ENCODE results near the gene DOCK8. TPM values are rescaled to one million over a fixed set of nuclear protein-coding genes. Genes with fewer than 3 reads are reported as not detected.
"Not testable (repeated sequence)": the region's sequence is repeated elsewhere in the genome, so short reads cannot be mapped to it uniquely, and the experiment has no call there.

DOCK8 gene
- total and polyA plus RNA-seq, 2 donors from 2014 or later = 5.0 to 46.5 TPM

GRCh38 chr9:224582-225520 is 10.2 kb downstream of the DOCK8 start:
- Histone ChIP-seq H3K9me3 (ENCODE audit: control insufficient read depth in 2 of 3, insufficient read depth in 1 of 3, low read length in 3 of 3) (peaks cover 0 to 4% (median 0%) of the 10 kb centered on the region in 3 donors), H3K27ac (ENCODE audit: low read depth in 2 of 2, low read length in 2 of 2) (no peak overlapping the region), H3K4me3 (ENCODE audit: low read length in 3 of 3) (no peak overlapping the region), H3K36me3 (ENCODE audit: control insufficient read depth in 2 of 3, insufficient read depth in 3 of 3, low read length in 3 of 3) (no peaks in the 10 kb centered on the region), H3K4me1 (ENCODE audit: control insufficient read depth in 2 of 3, insufficient read depth in 2 of 3, low read depth in 1 of 3, low read length in 3 of 3) (peaks cover 0 to 6% (median 6%) of the 10 kb centered on the region in 3 donors), H3K27me3 (ENCODE audit: control insufficient read depth, insufficient read depth, low read length) (no peaks in the 10 kb centered on the region), H3K9ac (ENCODE audit: low read length in 3 of 3) (no peak overlapping the region)
- intact Hi-C loops (cut with DNase I) = no loop called here
- FAIRE-seq (no peak), DNase-seq (no peak)
- no peak for TF ChIP-seq CTCF (IDR thresholded peaks at IDR 0.05; ENCODE audit: borderline replicate concordance, extremely low read depth, insufficient read depth)

- H3K27me3 ChIP-seq (ENCODE audit: control insufficient read depth, insufficient read depth, low read length) = no peaks in the 10 kb centered on the region
- no peak overlapping the region for H3K4me3 ChIP-seq (ENCODE audit: low read length in 3 of 3)
- H3K9ac ChIP-seq (ENCODE audit: low read length in 3 of 3) = no peak overlapping the region
- intact Hi-C loops (cut with DNase I) = no loop called here
- no peak for DNase-seq
- FAIRE-seq = no peak
- H3K27ac ChIP-seq (ENCODE audit: low read depth in 2 of 2, low read length in 2 of 2) = no peak overlapping the region
- no peak for TF ChIP-seq CTCF (IDR thresholded peaks at IDR 0.05; ENCODE audit: borderline replicate concordance, extremely low read depth, insufficient read depth)
- H3K9me3 ChIP-seq (ENCODE audit: control insufficient read depth in 2 of 3, insufficient read depth in 1 of 3, low read length in 3 of 3) = peaks cover 0 to 4% (median 0%) of the 10 kb centered on the region in 3 donors
- H3K36me3 ChIP-seq (ENCODE audit: control insufficient read depth in 2 of 3, insufficient read depth in 3 of 3, low read length in 3 of 3) = no peaks in the 10 kb centered on the region
- H3K4me1 ChIP-seq (ENCODE audit: control insufficient read depth in 2 of 3, insufficient read depth in 2 of 3, low read depth in 1 of 3, low read length in 3 of 3) = peaks cover 0 to 4% (median 3%) of the 10 kb centered on the region in 3 donors
Measured at GRCh38 chr9:227860-228259, 13.2 kb downstream of the DOCK8 start.

DNA sequence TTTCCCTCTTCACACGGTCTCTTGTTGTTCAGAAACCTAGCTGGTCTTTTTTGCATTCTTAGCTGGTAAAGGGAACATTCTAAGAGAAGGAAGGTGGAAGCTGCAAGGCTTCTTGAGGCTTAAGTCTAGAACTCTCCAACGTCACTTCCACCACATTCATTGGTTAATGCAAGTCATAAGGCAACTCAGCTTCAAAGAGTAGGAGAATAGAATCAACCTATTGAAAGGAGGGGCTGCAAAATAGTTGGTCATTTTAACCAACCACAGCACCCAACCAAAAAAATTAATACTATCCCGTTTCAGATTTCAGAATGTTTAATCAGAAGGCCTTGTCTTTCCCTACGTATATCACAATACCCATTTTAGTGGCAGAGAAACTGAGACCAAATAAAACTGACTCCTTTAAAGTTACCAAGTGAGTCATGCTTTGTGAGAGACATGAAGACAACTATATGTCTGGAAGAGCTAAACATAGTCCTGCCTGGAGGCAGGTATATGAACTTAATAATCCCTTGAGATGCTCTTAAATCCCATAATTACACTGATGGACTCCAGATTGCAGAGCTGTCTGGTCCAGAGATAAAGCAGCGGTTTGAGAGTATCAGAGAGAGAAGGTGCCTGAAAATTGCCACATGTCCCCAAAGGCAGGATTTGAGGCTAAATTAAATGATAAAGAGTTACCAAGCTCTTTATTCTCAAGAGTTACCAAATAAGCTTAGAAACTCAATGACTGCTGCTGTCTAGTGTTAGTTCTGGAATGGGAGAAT is 14.4 kb downstream of the DOCK8 start:
- no peaks in the 10 kb centered on the region for H3K36me3 ChIP-seq (ENCODE audit: control insufficient read depth in 2 of 3, insufficient read depth in 3 of 3, low read length in 3 of 3)
- no peak for TF ChIP-seq CTCF (IDR thresholded peaks at IDR 0.05; ENCODE audit: borderline replicate concordance, extremely low read depth, insufficient read depth)
- DNase-seq (no peak), FAIRE-seq (no peak)
- H3K27me3 ChIP-seq (ENCODE audit: control insufficient read depth, insufficient read depth, low read length) = no peaks in the 10 kb centered on the region
- H3K9me3 ChIP-seq (ENCODE audit: control insufficient read depth in 2 of 3, insufficient read depth in 1 of 3, low read length in 3 of 3) = peaks cover 0 to 4% (median 0%) of the 10 kb centered on the region in 3 donors
- no peak overlapping the region for H3K4me3 ChIP-seq (ENCODE audit: low read length in 3 of 3)
- intact Hi-C loops (cut with DNase I) = no loop called here
- no peak overlapping the region for H3K9ac ChIP-seq (ENCODE audit: low read length in 3 of 3)
- no peak overlapping the region for H3K27ac ChIP-seq (ENCODE audit: low read depth in 2 of 2, low read length in 2 of 2)
- peaks cover 0 to 3% (median 0%) of the 10 kb centered on the region in 3 donors for H3K4me1 ChIP-seq (ENCODE audit: control insufficient read depth in 2 of 3, insufficient read depth in 2 of 3, low read depth in 1 of 3, low read length in 3 of 3)

GRCh38 chr9:231625-232024 is 17.0 kb downstream of the DOCK8 start:
- H3K27me3 ChIP-seq (ENCODE audit: control insufficient read depth, insufficient read depth, low read length); H3K4me1 ChIP-seq (ENCODE audit: control insufficient read depth in 2 of 3, insufficient read depth in 2 of 3, low read depth in 1 of 3, low read length in 3 of 3); H3K36me3 ChIP-seq (ENCODE audit: control insufficient read depth in 2 of 3, insufficient read depth in 3 of 3, low read length in 3 of 3); H3K9me3 ChIP-seq (ENCODE audit: control insufficient read depth in 2 of 3, insufficient read depth in 1 of 3, low read length in 3 of 3); H3K4me3 ChIP-seq (ENCODE audit: low read length in 3 of 3); DNase-seq; intact Hi-C loops (cut with DNase I); H3K9ac ChIP-seq (ENCODE audit: low read length in 3 of 3); H3K27ac ChIP-seq (ENCODE audit: low read depth in 2 of 2, low read length in 2 of 2); FAIRE-seq: not testable (repeated sequence)

- intact Hi-C loops (cut with DNase I) = not testable (repeated sequence)
Measured at GRCh38 chr9:233708-234107, 19.0 kb downstream of the DOCK8 start.

More at GRCh38 chr9:233708-234107, 19.0 kb downstream of the DOCK8 start:
- not testable (repeated sequence) for H3K4me3 ChIP-seq (ENCODE audit: low read length in 3 of 3); H3K9me3 ChIP-seq (ENCODE audit: control insufficient read depth in 2 of 3, insufficient read depth in 1 of 3, low read length in 3 of 3); FAIRE-seq; H3K27ac ChIP-seq (ENCODE audit: low read depth in 2 of 2, low read length in 2 of 2); DNase-seq; H3K9ac ChIP-seq (ENCODE audit: low read length in 3 of 3); H3K36me3 ChIP-seq (ENCODE audit: control insufficient read depth in 2 of 3, insufficient read depth in 3 of 3, low read length in 3 of 3); H3K27me3 ChIP-seq (ENCODE audit: control insufficient read depth, insufficient read depth, low read length); H3K4me1 ChIP-seq (ENCODE audit: control insufficient read depth in 2 of 3, insufficient read depth in 2 of 3, low read depth in 1 of 3, low read length in 3 of 3)
